Activated T-cell treated with anti-CD3 and anti-CD28 coated beads, Interleukin-2, amount 50 U/mL, for 48 hours (primary cell): Measurements from ENCODE around the gene DCTPP1.

Experiments used
- DNase-seq, 2 experiments: peaks; one replicate each; pipeline ENCODE4 v3.0.0-alpha.2; 2020

Gene DCTPP1

GRCh38 chr16:30380072-30380802 lies 49.6 kb downstream of the DCTPP1 start:
- no peak for DNase-seq

- no peak for DNase-seq
Measured at GRCh38 chr16:30379158-30379783, 50.6 kb downstream of the DCTPP1 start.

GRCh38 chr16:30378236-30379157 lies 51.3 kb downstream of the DCTPP1 start:
- peak; percentile 99 to 100 for DNase-seq

GRCh38 chr16:30377812-30378235 lies 52.0 kb downstream of the DCTPP1 start:
- DNase-seq = peak; percentile 89

GRCh38 chr16:30377050-30377811 lies 52.6 kb downstream of the DCTPP1 start:
- peak in 1 of 2 experiments; percentile 14 for DNase-seq

GRCh38 chr16:30376461-30376902 lies 53.3 kb downstream of the DCTPP1 start:
- peak in 1 of 2 experiments; percentile 15 for DNase-seq

GRCh38 chr16:30375864-30376263 lies 54.0 kb downstream of the DCTPP1 start:
- DNase-seq = no peak

- peak in 1 of 2 experiments; percentile 14 for DNase-seq
Measured at GRCh38 chr16:30374538-30374937, 55.3 kb downstream of the DCTPP1 start, which contains the start of gene MYL11. MYL11 (plus strand) TSS chr16:30374802; CDS start chr16:30374858, 56 bp downstream.
